Chondrocyte (in vitro differentiated cells): ENCODE data around the gene PERM1. TPM values are rescaled to one million over a fixed set of nuclear protein-coding genes. Genes with fewer than 3 reads are reported as not detected.

Experiments
- DNase-seq: peaks from one replicate; pipeline ENCODE4 v3.0.0; 2021; ENCODE audit warnings: mixed read lengths, low spot score
- H3K27ac Mint-ChIP-seq: one replicate; pipeline ENCODE4 v1.8.0; 2021; ENCODE audit warnings: mild to moderate bottlenecking, moderate library complexity, mixed read lengths; ENCODE audit not compliant: unreplicated experiment
- H3K27me3 Mint-ChIP-seq: 2 replicates; pipeline ENCODE4 v1.8.0; 2021; ENCODE audit warnings: low read depth, mixed read lengths
- H3K36me3 Mint-ChIP-seq: 2 replicates; pipeline ENCODE4 v1.8.0; 2021; ENCODE audit warnings: low read depth, mixed read lengths
- H3K4me1 Mint-ChIP-seq: 2 replicates; pipeline ENCODE4 v1.8.0; 2021; ENCODE audit warnings: low read depth, mild to moderate bottlenecking, mixed read lengths
- H3K4me3 Mint-ChIP-seq: one replicate; pipeline ENCODE4 v1.8.0; 2021; ENCODE audit warnings: mild to moderate bottlenecking, moderate library complexity, mixed read lengths; ENCODE audit not compliant: unreplicated experiment
- H3K9me3 Mint-ChIP-seq: 2 replicates; pipeline ENCODE4 v1.8.0; 2021; ENCODE audit warnings: low read depth, mixed read lengths
- CTCF ChIP-seq: fragments of 200-600 bp; sonication (generic); IDR thresholded peaks from 2 replicates; pipeline ENCODE4 v1.5.0; 2021; ENCODE audit warnings: antibody characterized with exemption, mild to moderate bottlenecking, moderate library complexity
- total RNA-seq: library from RNA; stranded (reverse); gene quantifications from 3 replicates; pipeline ENCODE4 v1.2.1, GENCODE V29; 2021

The PERM1 gene
- total RNA-seq, 1 donor from 2014 or later = 0.37 TPM

DNA sequence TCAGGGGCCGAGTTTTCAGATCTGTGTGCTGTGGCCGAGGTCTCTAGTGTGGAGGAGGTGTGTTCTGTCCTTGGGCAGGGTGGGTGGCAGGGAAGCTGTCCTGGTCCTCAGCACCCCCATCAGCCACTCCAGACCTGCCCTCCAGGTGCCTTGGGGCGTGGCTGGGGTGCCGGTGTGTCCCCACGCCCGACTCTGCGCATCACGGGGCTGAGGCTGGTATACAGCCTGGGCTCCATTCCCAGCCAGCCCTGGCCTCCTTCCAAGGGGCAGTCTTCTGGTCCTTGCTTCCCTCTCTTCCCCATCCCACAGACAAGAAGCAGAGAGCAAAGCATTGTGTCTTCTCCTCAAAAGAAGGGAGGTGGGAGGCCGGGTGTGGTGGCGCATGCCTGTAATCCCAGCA is 54.1 kb downstream of the PERM1 start:
- no peaks in the 10 kb centered on the region for H3K27me3 Mint-ChIP-seq
- no peak for TF ChIP-seq CTCF
- H3K4me3 Mint-ChIP-seq = no peak overlapping the region

GRCh38 chr1:927234-927633 is 54.7 kb downstream of the PERM1 start:
- Mint-ChIP-seq H3K27me3 (no peaks in the 10 kb centered on the region), H3K36me3 (no peaks in the 10 kb centered on the region)
- TF ChIP-seq CTCF = no peak

More for the DNA sequence above, 54.1 kb downstream of the PERM1 start:
- H3K4me1 Mint-ChIP-seq = peaks cover 13% of the 10 kb centered on the region
- no peak for DNase-seq
- no peak overlapping the region for H3K27ac Mint-ChIP-seq
- no peaks in the 10 kb centered on the region for H3K36me3 Mint-ChIP-seq
- H3K9me3 Mint-ChIP-seq = no peaks in the 10 kb centered on the region

DNA sequence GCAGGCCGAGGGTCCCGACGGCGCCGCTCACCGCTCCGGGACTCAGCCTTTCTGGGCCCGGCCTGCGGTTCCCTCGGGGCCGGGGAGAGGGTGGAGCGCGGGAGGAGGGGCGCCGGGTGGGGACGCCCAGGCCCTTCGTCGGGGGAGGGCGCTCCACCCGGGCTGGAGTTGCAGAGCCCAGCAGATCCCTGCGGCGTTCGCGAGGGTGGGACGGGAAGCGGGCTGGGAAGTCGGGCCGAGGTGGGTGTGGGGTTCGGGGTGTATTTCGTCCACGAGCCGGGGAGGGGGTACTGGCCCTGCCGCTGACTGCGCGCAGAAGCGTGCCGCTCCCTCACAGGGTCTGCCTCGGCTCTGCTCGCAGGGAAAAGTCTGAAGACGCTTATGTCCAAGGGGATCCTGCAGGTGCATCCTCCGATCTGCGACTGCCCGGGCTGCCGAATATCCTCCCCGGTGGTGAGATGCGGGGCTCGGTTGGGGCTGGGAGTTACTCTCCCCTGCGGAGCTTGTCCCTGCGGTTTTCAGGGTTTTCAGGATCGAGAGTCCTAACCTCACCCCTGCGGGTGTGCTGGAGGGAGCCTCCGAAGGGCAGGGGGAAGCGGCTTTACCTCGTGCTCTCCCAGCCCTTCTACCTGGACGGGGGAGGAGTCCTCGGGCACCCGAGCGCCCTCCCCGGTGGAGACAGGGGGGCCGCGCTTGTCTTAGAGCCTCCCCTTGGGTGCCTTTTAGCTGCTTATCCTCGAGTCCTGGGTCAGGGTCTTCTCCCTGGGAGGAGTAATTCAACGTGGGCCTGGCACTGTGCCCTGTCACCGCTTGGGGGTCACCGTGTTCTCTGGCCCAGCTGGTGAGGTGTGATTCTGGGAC is 56.1 kb downstream of the PERM1 start:
- no peak for DNase-seq
- no peak for TF ChIP-seq CTCF
- Mint-ChIP-seq H3K27me3 (no peaks in the 10 kb centered on the region), H3K4me1 (peaks cover 17% of the 10 kb centered on the region), H3K4me3 (peak overlapping the region; percentile 47), H3K27ac (no peak overlapping the region), H3K36me3 (no peaks in the 10 kb centered on the region), H3K9me3 (no peaks in the 10 kb centered on the region)

More at GRCh38 chr1:927234-927633, 54.7 kb downstream of the PERM1 start:
- Mint-ChIP-seq H3K4me1 (peaks cover 13% of the 10 kb centered on the region), H3K9me3 (no peaks in the 10 kb centered on the region), H3K27ac (no peak overlapping the region), H3K4me3 (no peak overlapping the region)
- DNase-seq = no peak

Other genes with a start within 250 kb of the PERM1 start
- gene SAMD11, start 58.2 kb downstream of the PERM1 start, total RNA-seq = 3.1 to 73.8 TPM (median 3.4 TPM) in 3 replicates
- 50.6 to 63.8 TPM (median 52.0 TPM) in 3 replicates for gene NOC2L, start 22.8 kb downstream of the PERM1 start, total RNA-seq
- gene KLHL17, start 21.5 kb downstream of the PERM1 start, total RNA-seq = 17.4 to 24.3 TPM (median 19.1 TPM) in 3 replicates
- gene PLEKHN1, start 15.6 kb downstream of the PERM1 start, total RNA-seq = 0.17 to 0.73 TPM (median 0.38 TPM) in 3 replicates
- 56.6 to 137 TPM (median 136 TPM) in 3 replicates for gene HES4, start 18.0 kb upstream of the PERM1 start, total RNA-seq
- 28.5 to 42.8 TPM (median 42.2 TPM) in 3 replicates for gene ISG15, start 31.4 kb upstream of the PERM1 start, total RNA-seq
- 138 to 221 TPM (median 219 TPM) in 3 replicates for gene AGRN, start 38.0 kb upstream of the PERM1 start, total RNA-seq
- gene RNF223, start 92.2 kb upstream of the PERM1 start, total RNA-seq = not detected in 3 replicates
- 9.2 to 15.1 TPM (median 9.2 TPM) in 3 replicates for gene C1orf159, start 134.0 kb upstream of the PERM1 start, total RNA-seq
- gene TTLL10, start 191.8 kb upstream of the PERM1 start, total RNA-seq = not detected in 3 replicates
- gene TNFRSF18, start 224.5 kb upstream of the PERM1 start, total RNA-seq = not detected in 3 replicates
- 0.24 to 0.59 TPM in 2 of 3 replicates, not detected in the other for gene TNFRSF4, start 232.1 kb upstream of the PERM1 start, total RNA-seq
- 164 to 191 TPM (median 165 TPM) in 3 replicates for gene SDF4, start 249.9 kb upstream of the PERM1 start, total RNA-seq